Measurements from ENCODE around the gene FAM200C.

- TF ChIP-seq CTCF (IDR thresholded peaks at IDR 0.05) (no peak), POLR2AphosphoS5 (IDR thresholded peaks at IDR 0.05) (no peak), POLR2A (IDR thresholded peaks at IDR 0.05) (no peak), EP300 (IDR thresholded peaks at IDR 0.05) (no peak)
Observed at GRCh38 chr5:160444407-160444806, 44.6 kb upstream of the FAM200C start.
